ENCODE data around the gene LDLRAP1. TPM values are rescaled to one million over a fixed set of nuclear protein-coding genes. Genes with fewer than 3 reads are reported as not detected.
"Not testable (repeated sequence)": the region's sequence is repeated elsewhere in the genome, so short reads cannot be mapped to it uniquely, and the experiment has no call there.

The LDLRAP1 gene
- total and polyA plus RNA-seq, 2 donors (not counting 1 experiment from before 2014, with no cell fraction given) = 22.7 to 24.3 TPM

DNA sequence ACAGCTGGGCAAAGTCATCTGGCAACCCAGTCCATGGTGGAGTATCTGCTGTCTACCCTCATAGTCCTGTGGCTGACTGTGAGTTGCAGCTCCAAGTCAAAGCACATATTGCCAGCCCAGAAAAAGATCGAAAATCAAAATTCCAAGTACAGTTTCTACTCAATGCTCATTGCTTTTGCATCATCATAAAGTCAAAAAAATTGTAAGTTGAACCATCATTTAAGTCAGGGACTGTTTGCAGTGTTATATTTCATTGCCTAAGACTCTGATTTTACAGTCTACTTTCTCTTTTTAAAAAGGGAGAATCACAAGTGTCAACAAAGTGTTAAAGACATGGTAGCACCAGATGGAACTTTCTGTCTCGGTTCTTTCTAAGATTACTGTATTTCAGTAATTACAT, 50.5 kb downstream of the LDLRAP1 start:
- Mint-ChIP-seq H3K27ac (no peak overlapping the region), H3K4me1 (no peaks in the 10 kb centered on the region), H3K9me3 (ENCODE audit: insufficient read depth) (no peaks in the 10 kb centered on the region), H3K4me3 (no peak overlapping the region), H3K27me3 (peaks cover 44% of the 10 kb centered on the region)
- H3K27ac ChIP-seq (ENCODE audit: low read length in 2 of 2) = no peak overlapping the region
- no peaks in the 10 kb centered on the region for H3K9me3 ChIP-seq (ENCODE audit: control extremely low read depth in 1 of 3, control insufficient read depth in 2 of 3, insufficient read depth in 1 of 3, low read length in 2 of 3)
- POLR2A ChIA-PET = interaction anchor here (0.6 kb wide), 1 partner anchor 1390 kb away, joined by 3 read pairs; no protein-coding TSS in a partner anchor
- DNase-seq (no peak), ATAC-seq (ENCODE audit: low read depth) (no peak)
- no CpG with 5 or more reads among the region's 2 CpGs for WGBS (ENCODE audit: insufficient coverage)
- H3K36me3 ChIP-seq (replicated peaks in 1 of 2; ENCODE audit: control extremely low read depth in 1 of 2, control insufficient read depth in 1 of 2, extremely low read depth in 1 of 2, insufficient read depth in 2 of 2, low read length in 1 of 2) = no peaks in the 10 kb centered on the region
- no peaks in the 10 kb centered on the region for H4K20me1 ChIP-seq (ENCODE audit: control insufficient read depth, insufficient read depth, low read length, poor library complexity, severe bottlenecking)
- TF ChIP-seq, protein P1, sequence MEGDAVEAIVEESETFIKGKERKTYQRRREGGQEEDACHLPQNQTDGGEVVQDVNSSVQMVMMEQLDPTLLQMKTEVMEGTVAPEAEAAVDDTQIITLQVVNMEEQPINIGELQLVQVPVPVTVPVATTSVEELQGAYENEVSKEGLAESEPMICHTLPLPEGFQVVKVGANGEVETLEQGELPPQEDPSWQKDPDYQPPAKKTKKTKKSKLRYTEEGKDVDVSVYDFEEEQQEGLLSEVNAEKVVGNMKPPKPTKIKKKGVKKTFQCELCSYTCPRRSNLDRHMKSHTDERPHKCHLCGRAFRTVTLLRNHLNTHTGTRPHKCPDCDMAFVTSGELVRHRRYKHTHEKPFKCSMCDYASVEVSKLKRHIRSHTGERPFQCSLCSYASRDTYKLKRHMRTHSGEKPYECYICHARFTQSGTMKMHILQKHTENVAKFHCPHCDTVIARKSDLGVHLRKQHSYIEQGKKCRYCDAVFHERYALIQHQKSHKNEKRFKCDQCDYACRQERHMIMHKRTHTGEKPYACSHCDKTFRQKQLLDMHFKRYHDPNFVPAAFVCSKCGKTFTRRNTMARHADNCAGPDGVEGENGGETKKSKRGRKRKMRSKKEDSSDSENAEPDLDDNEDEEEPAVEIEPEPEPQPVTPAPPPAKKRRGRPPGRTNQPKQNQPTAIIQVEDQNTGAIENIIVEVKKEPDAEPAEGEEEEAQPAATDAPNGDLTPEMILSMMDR (IDR thresholded peaks at IDR 0.05) = no peak
- no peak for TF ChIP-seq EZH2 (IDR thresholded peaks at IDR 0.05; ENCODE audit: borderline replicate concordance, insufficient read depth, low read depth, low read length, poor library complexity, severe bottlenecking)
- intact Hi-C loops (cut with micrococcal nuclease) = no loop called here
- H3K27me3 ChIP-seq (replicated peaks in 1 of 4; ENCODE audit: control extremely low read depth in 1 of 4, control insufficient read depth in 3 of 4, insufficient read depth in 4 of 4, low read length in 3 of 4) = peaks cover 0 to 3% (median 0%) of the 10 kb centered on the region in 4 experiments
- CTCF ChIA-PET = interaction anchor here (0.6 kb wide), 1 partner anchor 509 kb away, joined by 3 read pairs; no protein-coding TSS in a partner anchor
- no peak overlapping the region for H2AFZ ChIP-seq (ENCODE audit: insufficient read depth, low read depth, low read length, poor library complexity, severe bottlenecking)
- no peaks in the 10 kb centered on the region for H3K79me2 ChIP-seq (ENCODE audit: control insufficient read depth, insufficient read depth, low read length)
- no peak overlapping the region for H3K4me3 ChIP-seq (ENCODE audit: control extremely low read depth in 1 of 5, extremely low read depth in 1 of 5, insufficient read depth in 1 of 5, low read depth in 2 of 5, low read length in 4 of 5)
- no peak overlapping the region for H3K4me2 ChIP-seq (replicated peaks; ENCODE audit: low read depth, low read length, poor library complexity, severe bottlenecking)
- H3K9ac ChIP-seq (ENCODE audit: low read length) = no peak overlapping the region
- no peaks in the 10 kb centered on the region for H3K4me1 ChIP-seq (ENCODE audit: control insufficient read depth in 2 of 2, insufficient read depth in 2 of 2, low read length in 2 of 2)

DNA sequence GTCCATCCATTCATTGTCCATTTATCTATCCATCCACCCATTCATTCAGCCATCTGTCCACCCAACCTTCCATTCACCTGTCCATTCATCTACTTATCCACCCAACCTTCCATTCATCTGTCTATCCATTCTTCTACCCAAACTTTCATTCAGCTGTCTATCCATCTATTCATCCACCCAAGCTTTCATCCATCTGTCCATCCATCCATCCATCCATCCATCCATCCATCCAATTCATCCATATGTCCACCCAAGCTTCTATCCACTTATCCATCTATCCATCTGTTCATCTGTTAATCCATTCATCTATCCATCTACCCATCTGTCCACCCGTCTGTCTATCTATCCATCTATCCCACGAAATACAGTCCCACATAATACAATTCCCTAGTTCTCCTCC, 51.6 kb downstream of the LDLRAP1 start:
- H3K4me3 ChIP-seq (ENCODE audit: control extremely low read depth in 1 of 5, extremely low read depth in 1 of 5, insufficient read depth in 1 of 5, low read depth in 2 of 5, low read length in 4 of 5) = no peak overlapping the region

DNA sequence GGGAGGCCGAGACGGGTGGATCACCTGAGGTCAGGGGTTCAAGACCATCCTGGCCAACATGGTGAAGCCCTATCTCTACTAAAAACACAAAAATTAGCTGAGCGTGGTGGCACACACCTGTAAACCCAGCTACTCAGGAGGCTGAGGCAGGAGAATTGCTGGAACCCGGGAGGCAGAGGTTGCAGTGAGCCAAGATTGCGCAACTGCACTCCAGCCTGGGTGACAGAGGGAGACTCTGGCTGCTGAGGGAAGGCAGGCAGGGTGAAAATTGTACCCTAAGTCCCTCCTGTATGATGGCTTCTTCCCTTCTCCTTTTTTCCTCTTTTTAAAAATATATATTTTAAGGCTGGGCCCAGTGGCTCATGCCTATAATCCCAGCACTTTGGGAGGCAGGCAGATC, 53.2 kb downstream of the LDLRAP1 start:
- H3K4me3 ChIP-seq (ENCODE audit: control extremely low read depth in 1 of 5, extremely low read depth in 1 of 5, insufficient read depth in 1 of 5, low read depth in 2 of 5, low read length in 4 of 5); H2AFZ ChIP-seq (ENCODE audit: insufficient read depth, low read depth, low read length, poor library complexity, severe bottlenecking); DNase-seq; H3K27ac ChIP-seq (ENCODE audit: low read length in 2 of 2); H4K20me1 ChIP-seq (ENCODE audit: control insufficient read depth, insufficient read depth, low read length, poor library complexity, severe bottlenecking); H3K9me3 ChIP-seq (ENCODE audit: control extremely low read depth in 1 of 3, control insufficient read depth in 2 of 3, insufficient read depth in 1 of 3, low read length in 2 of 3); H3K9me3 Mint-ChIP-seq (ENCODE audit: insufficient read depth); H3K4me1 Mint-ChIP-seq; intact Hi-C loops (cut with micrococcal nuclease); H3K27me3 ChIP-seq (replicated peaks in 1 of 4; ENCODE audit: control extremely low read depth in 1 of 4, control insufficient read depth in 3 of 4, insufficient read depth in 4 of 4, low read length in 3 of 4); H3K4me1 ChIP-seq (ENCODE audit: control insufficient read depth in 2 of 2, insufficient read depth in 2 of 2, low read length in 2 of 2); H3K4me3 Mint-ChIP-seq; H3K27ac Mint-ChIP-seq; H3K4me2 ChIP-seq (replicated peaks; ENCODE audit: low read depth, low read length, poor library complexity, severe bottlenecking); CTCF ChIA-PET; H3K9ac ChIP-seq (ENCODE audit: low read length); H3K79me2 ChIP-seq (ENCODE audit: control insufficient read depth, insufficient read depth, low read length); H3K36me3 ChIP-seq (replicated peaks in 1 of 2; ENCODE audit: control extremely low read depth in 1 of 2, control insufficient read depth in 1 of 2, extremely low read depth in 1 of 2, insufficient read depth in 2 of 2, low read length in 1 of 2); ATAC-seq (ENCODE audit: low read depth): not testable (repeated sequence)
- 98% methylated on average over 3 of the region's 5 CpGs for WGBS (ENCODE audit: insufficient coverage)
- peaks cover 54% of the 10 kb centered on the region for H3K27me3 Mint-ChIP-seq
- POLR2A ChIA-PET = interaction anchor here (0.6 kb wide), 1 partner anchor 14 kb away, joined by 8 read pairs; no protein-coding TSS in a partner anchor

More for the DNA sequence above, 51.6 kb downstream of the LDLRAP1 start:
- DNase-seq (no peak), ATAC-seq (ENCODE audit: low read depth) (no peak)
- H3K4me1 ChIP-seq (ENCODE audit: control insufficient read depth in 2 of 2, insufficient read depth in 2 of 2, low read length in 2 of 2) = no peaks in the 10 kb centered on the region
- H3K27ac ChIP-seq (ENCODE audit: low read length in 2 of 2) = no peak overlapping the region
- CTCF ChIA-PET = no interaction called here
- H3K27ac Mint-ChIP-seq = no peak overlapping the region
- TF ChIP-seq EZH2 (IDR thresholded peaks at IDR 0.05; ENCODE audit: borderline replicate concordance, insufficient read depth, low read depth, low read length, poor library complexity, severe bottlenecking) = no peak
- TF ChIP-seq, protein P1 (IDR thresholded peaks at IDR 0.05) = no peak
- no peak overlapping the region for H3K4me2 ChIP-seq (replicated peaks; ENCODE audit: low read depth, low read length, poor library complexity, severe bottlenecking)
- intact Hi-C loops (cut with micrococcal nuclease) = no loop called here
- H3K79me2 ChIP-seq (ENCODE audit: control insufficient read depth, insufficient read depth, low read length) = no peaks in the 10 kb centered on the region
- H2AFZ ChIP-seq (ENCODE audit: insufficient read depth, low read depth, low read length, poor library complexity, severe bottlenecking) = no peak overlapping the region
- POLR2A ChIA-PET = no interaction called here
- H3K9me3 ChIP-seq (ENCODE audit: control extremely low read depth in 1 of 3, control insufficient read depth in 2 of 3, insufficient read depth in 1 of 3, low read length in 2 of 3) = no peaks in the 10 kb centered on the region
- no peaks in the 10 kb centered on the region for H3K36me3 ChIP-seq (replicated peaks in 1 of 2; ENCODE audit: control extremely low read depth in 1 of 2, control insufficient read depth in 1 of 2, extremely low read depth in 1 of 2, insufficient read depth in 2 of 2, low read length in 1 of 2)
- peaks cover 0 to 4% (median 0%) of the 10 kb centered on the region in 4 experiments for H3K27me3 ChIP-seq (replicated peaks in 1 of 4; ENCODE audit: control extremely low read depth in 1 of 4, control insufficient read depth in 3 of 4, insufficient read depth in 4 of 4, low read length in 3 of 4)
- WGBS (ENCODE audit: insufficient coverage) = 90% methylated on average over 2 of the region's 2 CpGs
- H3K27me3 Mint-ChIP-seq = peaks cover 52% of the 10 kb centered on the region
- H3K9me3 Mint-ChIP-seq (ENCODE audit: insufficient read depth) = no peaks in the 10 kb centered on the region
- no peaks in the 10 kb centered on the region for H4K20me1 ChIP-seq (ENCODE audit: control insufficient read depth, insufficient read depth, low read length, poor library complexity, severe bottlenecking)
- no peak overlapping the region for H3K4me3 Mint-ChIP-seq
- H3K4me1 Mint-ChIP-seq = peaks cover 4% of the 10 kb centered on the region
- no peak overlapping the region for H3K9ac ChIP-seq (ENCODE audit: low read length)

Data from B cell (primary cell).